ENCODE data around the gene EEF2. TPM values are rescaled to one million over a fixed set of nuclear protein-coding genes. Genes with fewer than 3 reads are reported as not detected.

EEF2 gene
- polyA plus RNA-seq, 1 donor from 2014 or later = 716 TPM

DNA sequence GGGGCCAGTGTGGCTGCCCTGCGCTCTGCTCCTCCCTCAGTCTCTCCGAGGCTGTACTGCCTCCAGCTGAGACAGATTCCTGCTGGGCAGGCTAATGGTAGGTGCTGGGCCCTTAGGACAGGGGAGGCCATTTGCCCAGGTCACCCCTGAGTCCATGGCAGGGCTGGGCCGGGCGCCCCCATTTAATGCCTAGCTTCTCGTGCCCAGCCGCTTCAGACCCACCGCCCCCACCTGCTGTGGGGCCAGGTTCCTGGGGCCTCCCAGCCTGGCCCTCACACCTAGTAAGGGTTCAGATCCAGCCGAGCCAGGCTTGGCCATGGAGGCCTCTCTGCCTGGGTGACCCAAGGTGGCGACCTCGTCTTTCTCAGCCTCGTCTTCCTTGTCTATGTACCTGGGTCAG lies 40.1 kb upstream of the EEF2 start:
- no peak for TF ChIP-seq MXI1 (conservative IDR thresholded peaks at IDR 0.05; ENCODE audit: poor library complexity, severe bottlenecking)
- no peak for TF ChIP-seq EP300 (conservative IDR thresholded peaks at IDR 0.05; ENCODE audit: poor library complexity, severe bottlenecking)
- TF ChIP-seq SMC3 (conservative IDR thresholded peaks at IDR 0.05; ENCODE audit: poor library complexity) = no peak
- TF ChIP-seq, protein P1, sequence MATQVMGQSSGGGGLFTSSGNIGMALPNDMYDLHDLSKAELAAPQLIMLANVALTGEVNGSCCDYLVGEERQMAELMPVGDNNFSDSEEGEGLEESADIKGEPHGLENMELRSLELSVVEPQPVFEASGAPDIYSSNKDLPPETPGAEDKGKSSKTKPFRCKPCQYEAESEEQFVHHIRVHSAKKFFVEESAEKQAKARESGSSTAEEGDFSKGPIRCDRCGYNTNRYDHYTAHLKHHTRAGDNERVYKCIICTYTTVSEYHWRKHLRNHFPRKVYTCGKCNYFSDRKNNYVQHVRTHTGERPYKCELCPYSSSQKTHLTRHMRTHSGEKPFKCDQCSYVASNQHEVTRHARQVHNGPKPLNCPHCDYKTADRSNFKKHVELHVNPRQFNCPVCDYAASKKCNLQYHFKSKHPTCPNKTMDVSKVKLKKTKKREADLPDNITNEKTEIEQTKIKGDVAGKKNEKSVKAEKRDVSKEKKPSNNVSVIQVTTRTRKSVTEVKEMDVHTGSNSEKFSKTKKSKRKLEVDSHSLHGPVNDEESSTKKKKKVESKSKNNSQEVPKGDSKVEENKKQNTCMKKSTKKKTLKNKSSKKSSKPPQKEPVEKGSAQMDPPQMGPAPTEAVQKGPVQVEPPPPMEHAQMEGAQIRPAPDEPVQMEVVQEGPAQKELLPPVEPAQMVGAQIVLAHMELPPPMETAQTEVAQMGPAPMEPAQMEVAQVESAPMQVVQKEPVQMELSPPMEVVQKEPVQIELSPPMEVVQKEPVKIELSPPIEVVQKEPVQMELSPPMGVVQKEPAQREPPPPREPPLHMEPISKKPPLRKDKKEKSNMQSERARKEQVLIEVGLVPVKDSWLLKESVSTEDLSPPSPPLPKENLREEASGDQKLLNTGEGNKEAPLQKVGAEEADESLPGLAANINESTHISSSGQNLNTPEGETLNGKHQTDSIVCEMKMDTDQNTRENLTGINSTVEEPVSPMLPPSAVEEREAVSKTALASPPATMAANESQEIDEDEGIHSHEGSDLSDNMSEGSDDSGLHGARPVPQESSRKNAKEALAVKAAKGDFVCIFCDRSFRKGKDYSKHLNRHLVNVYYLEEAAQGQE (IDR thresholded peaks at IDR 0.05; ENCODE audit: borderline replicate concordance) = no peak
- no peak for TF ChIP-seq POLR2AphosphoS5 (IDR thresholded peaks at IDR 0.05)
- TF ChIP-seq TAF1 (IDR thresholded peaks at IDR 0.05; ENCODE audit: low read depth) = no peak
- no peak for TF ChIP-seq EZH2 (IDR thresholded peaks at IDR 0.05; ENCODE audit: borderline replicate concordance, insufficient read depth, low read length, poor library complexity, severe bottlenecking)
- TF ChIP-seq, protein P2, sequence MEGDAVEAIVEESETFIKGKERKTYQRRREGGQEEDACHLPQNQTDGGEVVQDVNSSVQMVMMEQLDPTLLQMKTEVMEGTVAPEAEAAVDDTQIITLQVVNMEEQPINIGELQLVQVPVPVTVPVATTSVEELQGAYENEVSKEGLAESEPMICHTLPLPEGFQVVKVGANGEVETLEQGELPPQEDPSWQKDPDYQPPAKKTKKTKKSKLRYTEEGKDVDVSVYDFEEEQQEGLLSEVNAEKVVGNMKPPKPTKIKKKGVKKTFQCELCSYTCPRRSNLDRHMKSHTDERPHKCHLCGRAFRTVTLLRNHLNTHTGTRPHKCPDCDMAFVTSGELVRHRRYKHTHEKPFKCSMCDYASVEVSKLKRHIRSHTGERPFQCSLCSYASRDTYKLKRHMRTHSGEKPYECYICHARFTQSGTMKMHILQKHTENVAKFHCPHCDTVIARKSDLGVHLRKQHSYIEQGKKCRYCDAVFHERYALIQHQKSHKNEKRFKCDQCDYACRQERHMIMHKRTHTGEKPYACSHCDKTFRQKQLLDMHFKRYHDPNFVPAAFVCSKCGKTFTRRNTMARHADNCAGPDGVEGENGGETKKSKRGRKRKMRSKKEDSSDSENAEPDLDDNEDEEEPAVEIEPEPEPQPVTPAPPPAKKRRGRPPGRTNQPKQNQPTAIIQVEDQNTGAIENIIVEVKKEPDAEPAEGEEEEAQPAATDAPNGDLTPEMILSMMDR (IDR thresholded peaks at IDR 0.05; ENCODE audit: poor library complexity, severe bottlenecking) = no peak
- no peak for TF ChIP-seq RAD21 (conservative IDR thresholded peaks at IDR 0.05)
- Histone ChIP-seq H3K9ac (ENCODE audit: low read length) (no peak overlapping the region), H3K9me3 (ENCODE audit: low read length) (no peaks in the 10 kb centered on the region), H3K27me3 (ENCODE audit: insufficient read depth, low read depth, low read length) (no peaks in the 10 kb centered on the region), H3K36me3 (ENCODE audit: insufficient read depth, low read length) (no peaks in the 10 kb centered on the region), H4K20me1 (ENCODE audit: insufficient read depth) (no peaks in the 10 kb centered on the region), H3K79me2 (replicated peaks; ENCODE audit: insufficient read depth, low read length) (peaks cover 5% of the 10 kb centered on the region), H3K4me3 (ENCODE audit: low read length) (no peak overlapping the region), H2AFZ (ENCODE audit: low read depth, low read length) (no peak overlapping the region), H3F3A (ENCODE audit: insufficient read depth, low read length, poor library complexity, severe bottlenecking) (no peaks in the 10 kb centered on the region), H3K4me2 (ENCODE audit: low read length) (no peak overlapping the region), H3K9me2 (ENCODE audit: insufficient read depth, low read length) (no peaks in the 10 kb centered on the region), H3K27ac (ENCODE audit: low read length) (no peak overlapping the region)

DNA sequence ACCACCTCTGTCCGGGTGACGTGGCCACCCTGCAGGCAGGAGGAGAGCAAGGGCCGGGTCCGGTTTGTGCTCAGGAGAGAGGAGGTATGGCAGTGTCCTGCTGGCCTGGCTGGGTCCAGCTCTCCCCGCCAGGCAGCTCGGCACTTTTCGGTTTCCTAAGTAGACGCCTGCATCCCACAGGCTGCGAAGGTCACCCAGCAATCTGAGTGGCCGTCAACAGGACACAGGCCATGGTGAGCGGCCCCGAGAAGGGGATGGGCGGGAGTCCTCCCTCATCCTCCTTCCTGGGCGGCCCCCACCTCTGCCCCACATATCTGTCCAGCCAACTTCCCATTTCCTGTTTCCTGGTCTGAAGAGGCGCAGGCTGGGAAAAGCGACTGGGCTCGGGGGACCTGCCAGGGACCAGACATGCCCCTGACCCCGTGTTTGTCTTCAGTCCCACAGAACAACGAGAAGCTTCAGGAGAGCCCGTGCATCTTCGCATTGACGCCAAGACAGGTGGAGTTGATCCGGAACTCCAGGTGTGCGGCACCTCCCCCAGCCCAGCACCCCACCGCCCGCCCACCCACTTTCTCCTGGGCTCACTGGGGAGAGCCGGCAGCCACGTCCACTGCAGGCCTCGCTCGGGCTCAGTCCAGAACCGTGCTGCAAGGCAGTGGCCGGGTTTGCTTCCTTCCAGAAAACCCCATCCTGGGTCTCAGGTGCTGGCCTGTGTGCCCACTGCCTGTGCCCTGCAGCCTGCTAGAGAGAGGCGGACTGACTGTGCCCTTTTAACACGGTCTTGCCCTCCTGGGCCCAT lies 38.5 kb upstream of the EEF2 start:
- Histone ChIP-seq H3K27me3 (ENCODE audit: insufficient read depth, low read depth, low read length) (no peaks in the 10 kb centered on the region), H3K36me3 (ENCODE audit: insufficient read depth, low read length) (no peaks in the 10 kb centered on the region), H3K9ac (ENCODE audit: low read length) (no peak overlapping the region), H3K4me3 (ENCODE audit: low read length) (no peak overlapping the region), H3K9me2 (ENCODE audit: insufficient read depth, low read length) (no peaks in the 10 kb centered on the region), H3K27ac (ENCODE audit: low read length) (no peak overlapping the region), H3K9me3 (ENCODE audit: low read length) (no peaks in the 10 kb centered on the region), H3K79me2 (replicated peaks; ENCODE audit: insufficient read depth, low read length) (peaks cover 5% of the 10 kb centered on the region), H3F3A (ENCODE audit: insufficient read depth, low read length, poor library complexity, severe bottlenecking) (no peaks in the 10 kb centered on the region), H4K20me1 (ENCODE audit: insufficient read depth) (no peaks in the 10 kb centered on the region), H2AFZ (ENCODE audit: low read depth, low read length) (no peak overlapping the region), H3K4me2 (ENCODE audit: low read length) (no peak overlapping the region)
- TF ChIP-seq, protein P2 (IDR thresholded peaks at IDR 0.05; ENCODE audit: poor library complexity, severe bottlenecking) = no peak
- TF ChIP-seq SMC3 (conservative IDR thresholded peaks at IDR 0.05; ENCODE audit: poor library complexity) (no peak), EZH2 (IDR thresholded peaks at IDR 0.05; ENCODE audit: borderline replicate concordance, insufficient read depth, low read length, poor library complexity, severe bottlenecking) (no peak), EP300 (conservative IDR thresholded peaks at IDR 0.05; ENCODE audit: poor library complexity, severe bottlenecking) (no peak), RAD21 (conservative IDR thresholded peaks at IDR 0.05) (no peak), MXI1 (conservative IDR thresholded peaks at IDR 0.05; ENCODE audit: poor library complexity, severe bottlenecking) (no peak), TAF1 (IDR thresholded peaks at IDR 0.05; ENCODE audit: low read depth) (no peak), POLR2AphosphoS5 (IDR thresholded peaks at IDR 0.05) (no peak)
- TF ChIP-seq, protein P1 (IDR thresholded peaks at IDR 0.05; ENCODE audit: borderline replicate concordance) = no peak

Measured in neural cell (in vitro differentiated cells).